Activated CD4-positive, alpha-beta T cell treated with anti-CD3 and anti-CD28 coated beads for 24 hours (primary cell): ENCODE data around the gene DCDC2.
"Not testable (repeated sequence)": the region's sequence is repeated elsewhere in the genome, so short reads cannot be mapped to it uniquely, and the experiment has no call there.

Source experiments
- DNase-seq, 2 donors: peaks; one replicate each; pipeline ENCODE4 v3.0.0-alpha.2; 2020; ENCODE audit warnings: low read depth in 2 of 2

Gene DCDC2

DNA sequence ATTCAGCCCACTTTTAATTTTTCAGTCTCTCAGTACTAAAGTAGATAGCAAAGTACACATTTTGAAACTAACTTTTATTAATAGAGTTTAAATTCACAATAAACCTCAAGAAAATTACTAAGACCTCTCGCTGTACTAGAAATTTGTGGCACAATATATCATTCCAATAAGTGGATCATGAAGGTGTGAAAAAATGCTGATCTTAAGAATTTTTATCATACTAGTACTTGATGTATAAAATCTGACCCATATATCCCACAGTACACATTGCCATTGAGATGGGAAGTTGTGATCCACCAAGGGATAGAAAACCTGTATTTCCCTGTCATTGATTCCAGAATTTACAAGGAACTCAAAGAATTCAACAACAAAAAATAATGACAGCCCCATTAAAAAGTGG is 85.7 kb downstream of the DCDC2 start:
- no peak for DNase-seq

DNA sequence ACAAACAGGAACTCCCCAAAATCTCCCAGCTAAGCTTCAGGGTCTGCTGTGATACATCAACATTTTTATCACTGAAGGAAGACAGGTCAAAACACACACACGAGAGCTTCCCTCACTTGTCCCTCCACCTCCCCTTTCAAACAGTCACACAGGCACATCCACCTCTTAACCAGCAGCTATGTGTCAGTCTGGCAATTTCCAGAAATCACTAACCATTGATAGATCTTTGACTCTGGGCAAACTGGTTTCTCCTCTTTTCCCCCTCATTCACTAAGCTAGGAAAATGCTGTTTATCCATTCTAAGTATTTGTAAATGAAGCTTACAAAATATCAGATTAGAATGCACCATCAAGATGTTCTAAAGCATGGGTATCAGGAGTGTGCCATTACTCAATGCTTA is 87.8 kb downstream of the DCDC2 start:
- no peak for DNase-seq

DNA sequence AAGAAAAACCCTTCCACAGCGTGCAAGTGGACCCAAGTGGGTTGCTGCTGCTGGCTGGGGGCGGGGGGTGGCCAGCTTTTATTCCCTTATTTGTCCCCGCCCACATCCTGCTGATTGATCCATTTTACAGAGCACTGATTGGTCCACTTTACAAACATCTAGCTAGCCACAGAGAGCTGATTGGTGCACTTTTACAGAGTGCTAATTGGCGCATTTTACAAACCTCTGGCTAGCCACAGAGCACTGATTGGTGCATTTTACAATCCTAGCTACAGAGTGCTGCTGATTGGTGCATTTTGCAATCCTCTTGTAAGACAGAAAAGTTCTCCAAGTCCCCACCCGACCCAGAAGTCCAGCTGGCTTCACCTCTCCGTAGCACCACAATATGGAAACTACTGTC is 99.6 kb downstream of the DCDC2 start:
- not testable (repeated sequence) for DNase-seq

DNA sequence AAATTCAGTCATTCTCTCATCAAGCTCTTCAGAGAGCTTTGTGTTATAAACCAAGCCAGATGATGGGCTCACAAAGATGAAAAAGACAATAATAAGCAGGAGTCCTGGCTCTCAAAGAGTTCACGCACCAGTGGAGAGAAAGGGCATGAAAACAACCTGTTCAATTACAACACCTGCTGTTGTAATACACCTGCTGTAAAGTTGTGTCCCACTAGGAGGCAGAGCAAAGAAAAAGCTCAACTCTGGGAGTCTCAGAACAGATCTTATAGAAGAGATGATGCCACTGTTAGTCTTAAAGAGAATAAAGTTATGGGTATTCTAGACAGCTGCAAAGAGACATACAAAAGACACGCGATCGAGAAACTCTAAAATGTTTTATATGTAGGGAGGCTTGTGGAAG is 100.6 kb downstream of the DCDC2 start:
- no peak for DNase-seq

DNA sequence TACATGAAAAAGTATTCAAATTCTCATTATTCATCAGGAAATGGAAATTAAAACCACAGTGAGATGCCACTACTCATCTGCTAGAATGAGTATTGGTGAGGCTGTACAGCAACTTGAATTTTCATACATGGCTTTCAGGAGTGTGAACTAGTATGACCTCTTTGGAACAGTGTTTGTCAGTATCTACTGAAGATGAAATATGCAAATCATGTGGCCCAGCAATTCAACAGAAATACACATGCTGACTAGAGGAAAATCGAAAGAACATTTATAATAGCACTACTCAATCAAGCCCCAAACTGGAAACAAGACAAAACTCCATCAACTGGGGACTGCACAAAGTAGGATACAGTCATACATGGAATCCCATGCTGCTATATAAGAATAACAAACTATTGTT is 102.2 kb downstream of the DCDC2 start:
- DNase-seq: no peak

DNA sequence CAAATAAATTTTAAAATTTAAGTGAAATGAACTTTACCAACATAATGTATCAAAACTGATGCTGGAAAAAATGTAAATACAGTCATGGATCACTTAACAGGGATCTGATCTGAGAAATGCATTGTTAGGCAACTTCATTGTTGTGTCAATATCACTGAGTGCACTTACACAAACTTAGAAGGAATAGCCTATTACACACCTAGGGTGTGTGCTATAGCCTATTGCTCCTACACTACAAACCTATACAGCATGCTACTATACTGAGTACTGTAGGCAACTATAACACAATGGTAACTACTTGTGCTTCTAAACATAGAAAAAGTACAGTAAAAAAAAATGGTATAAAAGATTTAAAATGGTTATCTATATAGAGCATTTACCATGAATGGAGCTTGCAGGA is 104.5 kb downstream of the DCDC2 start:
- DNase-seq: no peak

DNA sequence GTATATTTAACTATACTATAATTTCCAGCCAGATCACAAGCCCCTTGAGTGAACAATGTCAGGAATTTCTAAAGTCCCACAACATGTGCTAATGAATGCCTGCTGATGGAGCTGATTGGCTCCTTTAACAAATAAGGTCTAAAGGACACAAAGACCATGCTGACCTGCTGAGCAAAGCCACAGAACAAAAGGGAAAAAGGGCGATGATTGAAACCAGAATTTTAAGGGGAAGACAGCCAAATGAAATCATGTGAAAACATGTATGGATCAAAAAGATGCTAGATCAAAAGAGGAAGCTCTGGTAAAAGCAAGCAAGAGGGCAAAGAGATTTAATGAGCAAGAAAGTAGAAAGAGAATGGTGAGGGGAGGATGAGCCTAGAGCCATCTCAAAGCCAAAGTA is 105.6 kb downstream of the DCDC2 start:
- no peak for DNase-seq

DNA sequence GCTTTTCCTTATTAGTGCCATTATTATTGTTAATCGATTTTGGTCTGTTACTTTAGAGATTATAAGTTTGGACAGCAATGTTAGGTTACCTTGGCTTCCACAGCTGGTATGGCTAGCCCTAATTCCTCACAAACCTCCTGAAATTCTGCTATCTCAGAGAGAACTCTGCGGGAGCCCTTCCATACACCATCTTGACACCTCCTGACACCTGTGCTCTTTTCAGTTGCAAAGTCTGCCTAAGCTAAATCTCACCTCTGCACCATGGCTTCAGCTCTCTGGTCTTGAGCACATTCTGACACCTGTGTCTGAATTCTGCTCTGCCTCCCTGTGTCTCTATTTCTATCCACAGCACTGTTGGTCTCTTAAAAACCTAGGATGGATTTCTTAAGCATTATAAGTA is 106.5 kb downstream of the DCDC2 start:
- no peak for DNase-seq

DNA sequence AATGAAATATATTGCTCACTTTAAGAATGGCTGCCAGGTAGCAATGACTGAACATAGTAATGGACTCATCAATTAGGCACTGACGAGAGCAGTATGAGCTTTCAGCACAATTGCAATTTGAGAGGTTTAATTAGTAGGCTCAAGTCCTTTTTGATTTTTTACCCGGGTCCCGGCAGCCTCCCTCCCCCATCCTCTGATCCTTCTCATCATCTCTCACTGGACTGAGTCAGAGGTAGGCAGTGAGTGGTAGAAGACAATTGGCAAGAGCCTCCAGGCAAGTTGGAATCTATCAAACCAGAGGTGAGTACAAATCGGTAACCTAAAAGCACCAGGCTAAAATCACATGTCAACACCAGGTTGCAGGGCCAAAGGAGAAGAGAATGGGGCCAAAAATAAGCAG is 107.9 kb downstream of the DCDC2 start:
- DNase-seq: no peak

DNA sequence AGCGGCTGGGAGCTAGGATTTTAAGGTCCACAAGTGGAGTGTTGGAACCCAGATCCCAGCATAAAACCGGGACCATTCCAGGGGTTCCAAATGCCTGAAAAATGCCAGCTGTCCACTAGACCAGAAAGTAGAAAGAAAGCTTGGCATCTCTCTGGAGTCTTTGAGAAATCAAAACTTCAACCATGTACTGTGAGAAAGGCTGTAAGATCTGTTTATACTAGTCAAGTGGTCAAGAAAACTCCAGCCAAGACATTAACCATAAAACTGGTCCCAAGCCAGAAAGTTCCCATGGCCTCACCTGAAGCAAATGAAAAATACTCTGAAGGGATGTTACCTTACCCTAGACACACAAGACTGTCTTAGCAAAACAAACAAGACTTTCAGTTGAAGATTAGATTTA is 112.6 kb downstream of the DCDC2 start:
- DNase-seq: no peak

DNA sequence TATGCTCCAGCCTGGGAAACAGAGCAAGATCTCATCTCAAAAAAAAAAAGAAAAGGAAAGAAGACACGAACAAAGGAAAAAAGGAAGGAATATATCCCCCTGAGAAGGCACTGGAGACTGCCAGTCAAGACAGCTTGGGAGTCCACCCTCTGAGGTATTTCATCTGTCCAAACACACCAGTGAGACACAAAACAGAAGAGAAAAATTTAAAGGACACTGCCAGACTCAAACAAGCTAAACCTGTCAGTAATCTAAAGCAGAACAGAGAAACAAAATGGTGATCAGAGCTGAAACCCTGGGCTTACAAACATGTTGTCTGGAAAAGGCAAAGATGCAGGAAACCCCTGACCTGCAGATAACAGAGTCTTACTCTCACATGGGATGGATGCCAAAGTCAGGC is 114.9 kb downstream of the DCDC2 start:
- DNase-seq: no peak

DNA sequence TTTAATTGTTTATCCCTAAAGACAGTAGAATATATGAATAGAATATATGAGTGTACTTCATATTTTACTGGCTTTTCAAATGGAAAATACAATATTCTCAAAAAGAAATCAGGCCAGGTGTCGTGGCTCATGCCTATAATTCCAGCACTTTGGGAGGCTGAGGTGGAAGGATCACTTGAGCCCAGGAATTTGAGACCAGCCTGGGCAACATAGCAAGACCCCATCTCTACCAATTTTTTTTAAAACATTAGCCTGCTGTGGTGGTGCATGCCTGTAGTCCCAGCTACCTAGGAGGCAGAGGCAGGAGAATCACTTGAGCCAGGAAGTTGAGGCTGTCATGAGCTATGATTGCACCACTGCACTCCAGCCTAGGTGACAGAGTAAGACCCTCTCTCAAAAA is 116.1 kb downstream of the DCDC2 start:
- not testable (repeated sequence) for DNase-seq

DNA sequence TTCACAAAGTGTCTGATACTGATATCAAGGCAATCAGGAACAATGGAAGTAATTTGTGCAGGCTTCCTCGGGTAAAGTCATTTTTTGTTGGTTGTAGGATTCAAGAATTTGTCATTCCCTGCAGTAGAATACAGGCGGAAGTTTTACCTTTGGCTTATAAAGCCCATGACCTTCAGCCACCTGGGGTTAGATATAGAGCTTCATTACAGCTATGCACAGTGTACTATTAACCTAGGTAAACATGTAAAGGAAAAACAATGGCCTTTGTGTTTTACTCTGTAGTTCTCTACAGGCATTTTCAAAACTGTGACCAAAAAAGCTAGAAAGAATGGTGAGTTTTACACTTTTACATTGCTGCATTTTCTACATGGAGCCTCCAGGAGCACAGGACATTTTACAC is 116.9 kb downstream of the DCDC2 start:
- no peak for DNase-seq

DNA sequence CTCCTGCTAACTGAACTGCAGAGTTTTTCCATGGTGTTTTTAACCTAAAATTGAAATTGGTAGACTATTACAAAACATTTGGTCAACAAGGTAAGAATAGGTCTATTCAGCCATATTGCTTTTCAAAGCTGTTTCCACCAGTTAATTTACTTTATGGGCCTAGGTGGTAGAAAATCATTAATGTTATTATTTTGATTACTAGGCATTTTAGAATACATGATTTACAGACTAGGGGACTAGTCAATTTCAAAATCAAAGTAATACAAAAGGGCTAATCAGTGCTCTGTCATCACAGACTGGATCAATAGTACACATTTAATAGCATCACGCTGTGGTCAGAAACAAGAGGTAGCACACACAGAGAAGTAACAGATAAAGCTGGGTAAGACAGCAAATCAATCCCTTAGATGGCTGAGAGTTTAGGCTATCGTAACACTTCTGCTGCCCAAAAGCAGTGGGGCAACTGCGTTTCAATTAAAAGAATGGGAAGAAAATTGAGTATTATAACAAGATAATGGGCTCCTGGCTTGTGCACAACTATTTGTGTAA is 117.4 kb downstream of the DCDC2 start:
- no peak for DNase-seq

DNA sequence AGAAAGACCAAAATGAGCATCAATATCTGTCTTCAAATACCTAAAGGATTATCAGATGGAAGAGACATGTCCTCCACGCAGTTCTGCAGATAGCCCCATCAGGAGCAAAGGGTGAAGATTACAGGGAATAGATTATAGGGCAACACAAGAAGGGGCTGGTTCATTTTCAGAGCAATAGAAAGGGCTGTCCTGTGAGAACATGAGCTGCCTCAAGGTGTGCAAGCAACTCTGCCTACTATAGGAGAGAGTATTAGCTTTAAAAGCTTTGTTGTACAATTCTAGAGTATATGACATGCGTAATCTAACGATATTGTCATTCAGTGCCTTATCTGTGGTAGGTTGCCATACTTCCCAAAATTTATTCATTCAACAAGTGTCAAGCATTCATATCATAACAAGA is 119.2 kb downstream of the DCDC2 start:
- DNase-seq: no peak

DNA sequence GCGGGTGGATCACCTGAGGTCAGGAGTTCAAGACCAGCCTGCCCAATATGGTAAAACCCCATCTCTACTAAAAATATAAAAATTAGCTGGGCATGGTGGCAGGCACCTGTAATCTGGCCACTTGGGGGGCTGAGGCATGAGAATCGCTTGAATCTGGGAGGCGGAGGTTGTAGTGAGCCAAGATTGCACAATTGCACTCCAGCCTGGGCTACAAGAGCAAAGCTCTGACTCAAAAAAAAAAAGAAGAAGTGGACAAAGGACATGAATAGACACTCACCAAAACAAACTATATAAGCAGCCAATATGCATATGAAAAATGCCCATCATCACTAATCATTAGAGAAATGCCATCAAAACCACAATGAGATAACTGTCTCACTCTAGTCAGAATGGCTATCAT is 121.1 kb downstream of the DCDC2 start:
- not testable (repeated sequence) for DNase-seq

DNA sequence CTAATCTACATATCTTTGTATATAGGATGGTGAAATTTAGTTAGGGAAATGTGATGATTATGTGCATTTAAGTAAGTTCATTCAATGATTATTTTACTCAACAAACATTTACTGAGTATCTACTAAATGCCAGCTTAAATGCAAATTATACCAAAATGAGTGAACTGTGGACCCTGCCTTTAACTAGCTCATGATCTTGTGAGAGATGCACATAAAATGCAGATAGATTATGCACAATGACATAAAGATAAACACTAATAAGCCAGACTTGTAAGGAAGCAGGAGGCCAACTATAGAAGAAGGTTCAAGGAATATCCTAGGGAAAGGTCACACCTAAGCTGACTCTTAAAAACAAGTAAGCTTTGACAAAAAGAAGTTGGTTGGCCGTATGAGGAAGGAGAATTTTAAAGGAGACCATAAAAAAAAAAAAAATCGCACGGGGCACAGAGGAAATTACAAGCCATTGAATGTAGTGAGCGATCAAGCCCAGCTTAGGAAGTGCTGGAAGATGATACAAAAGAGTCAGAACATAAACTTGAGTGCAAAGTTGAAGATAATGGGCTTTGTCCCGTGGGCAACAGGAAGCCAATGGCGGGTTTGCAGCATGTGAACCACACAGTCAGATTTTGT is 123.9 kb downstream of the DCDC2 start:
- no peak for DNase-seq

DNA sequence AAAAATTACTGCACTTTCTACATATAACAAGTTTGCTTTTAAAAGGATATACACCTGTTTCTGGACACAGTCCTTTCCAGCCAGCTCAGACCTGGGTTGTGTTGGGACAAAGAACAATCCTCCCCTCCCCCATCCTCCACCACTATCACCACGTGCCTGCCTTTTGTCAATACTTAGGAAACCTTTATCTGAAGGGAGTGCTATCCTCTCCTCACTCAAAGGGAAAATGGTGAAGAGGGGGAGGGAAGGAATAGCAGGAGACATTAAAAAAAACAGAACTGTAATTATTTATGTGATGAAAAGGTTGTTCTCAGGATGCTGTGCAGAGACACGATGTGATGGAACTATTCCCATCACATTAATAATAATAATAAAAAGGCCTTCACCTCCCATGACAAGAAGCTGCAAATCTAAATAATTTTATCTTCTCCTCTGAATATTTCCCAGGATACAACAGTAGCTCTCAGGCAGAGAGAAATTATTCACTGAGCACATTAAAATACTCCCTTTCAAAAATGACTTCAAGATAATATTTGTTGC is 126.4 kb downstream of the DCDC2 start:
- no peak for DNase-seq

DNA sequence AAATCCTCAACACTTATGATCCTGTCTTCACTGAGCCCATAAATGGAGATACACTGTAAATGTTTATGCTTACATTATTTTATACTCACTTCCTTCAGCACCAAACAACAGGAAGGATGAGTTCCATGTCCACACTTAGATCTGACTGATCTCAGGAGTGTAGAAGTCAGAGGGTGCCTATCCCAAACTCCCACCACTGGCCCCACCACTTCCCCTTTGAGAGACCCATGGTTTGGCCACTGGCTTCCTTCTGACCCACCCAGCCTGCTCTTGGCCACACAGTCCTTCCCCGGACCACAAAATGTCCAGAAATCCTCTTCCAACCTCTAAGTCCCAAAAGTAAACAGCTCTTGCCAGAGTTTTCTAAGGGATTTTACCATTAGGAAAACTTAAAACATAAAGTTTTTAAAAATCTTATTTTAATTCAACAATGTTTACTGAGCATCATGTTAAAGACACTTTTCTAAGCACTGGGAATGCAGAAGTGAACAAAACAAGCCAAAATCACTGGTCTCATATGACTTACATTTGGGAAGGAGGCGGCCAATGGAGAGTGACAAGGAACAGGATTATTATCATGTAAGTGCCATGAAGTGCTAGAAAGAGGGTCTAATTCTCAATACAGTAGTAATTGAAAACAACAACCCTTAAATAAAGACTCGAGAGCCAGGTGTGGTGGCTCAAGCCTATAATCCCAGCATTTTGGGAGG is 128.0 kb downstream of the DCDC2 start:
- DNase-seq: no peak

DNA sequence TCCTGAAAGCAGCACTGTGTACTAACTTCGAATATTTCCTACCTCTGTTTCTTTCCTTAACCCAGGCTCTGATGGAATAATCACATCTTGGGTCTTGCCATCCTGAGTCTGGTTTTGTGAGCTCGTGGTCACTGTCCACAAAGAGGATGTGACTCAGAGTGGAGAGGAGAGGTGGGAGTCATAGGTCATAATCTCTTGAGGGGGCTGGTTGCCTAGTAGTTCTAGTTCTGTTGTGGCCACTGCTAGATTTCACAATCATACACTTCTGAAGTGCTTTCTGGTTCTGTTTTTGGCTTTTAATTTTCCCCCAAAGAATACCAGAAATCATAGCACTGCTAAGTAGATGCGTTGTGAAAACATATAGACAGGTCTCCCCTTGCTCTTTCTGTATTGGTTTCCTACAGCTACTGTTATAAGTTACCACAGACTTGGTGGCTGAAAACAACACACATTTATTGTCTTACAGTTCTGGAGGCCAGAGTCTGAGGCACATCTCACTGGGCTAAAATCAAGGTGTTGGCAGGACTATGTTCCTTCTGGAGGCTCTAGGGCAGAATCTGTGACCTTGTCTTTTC is 129.1 kb downstream of the DCDC2 start:
- no peak for DNase-seq

DNA sequence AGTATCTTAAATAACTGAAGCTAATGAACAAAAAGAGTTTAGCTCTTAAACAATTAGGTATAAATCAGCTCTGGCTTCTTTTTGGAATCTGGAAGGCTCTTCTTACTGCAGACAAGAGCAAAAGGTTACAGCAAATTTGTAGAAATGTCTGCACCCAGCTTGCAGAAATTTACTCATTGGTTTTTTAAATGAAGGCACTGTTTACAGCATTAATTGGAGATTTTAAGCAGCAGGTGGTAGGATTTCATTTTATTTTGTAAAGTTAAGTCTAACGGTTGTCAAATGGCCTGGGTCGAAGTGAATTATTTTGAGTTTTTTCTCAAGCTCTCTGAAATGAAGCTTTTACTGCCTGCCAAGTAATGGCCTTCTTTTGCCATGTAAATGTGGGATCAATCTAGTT is 129.7 kb downstream of the DCDC2 start:
- no peak for DNase-seq

DNA sequence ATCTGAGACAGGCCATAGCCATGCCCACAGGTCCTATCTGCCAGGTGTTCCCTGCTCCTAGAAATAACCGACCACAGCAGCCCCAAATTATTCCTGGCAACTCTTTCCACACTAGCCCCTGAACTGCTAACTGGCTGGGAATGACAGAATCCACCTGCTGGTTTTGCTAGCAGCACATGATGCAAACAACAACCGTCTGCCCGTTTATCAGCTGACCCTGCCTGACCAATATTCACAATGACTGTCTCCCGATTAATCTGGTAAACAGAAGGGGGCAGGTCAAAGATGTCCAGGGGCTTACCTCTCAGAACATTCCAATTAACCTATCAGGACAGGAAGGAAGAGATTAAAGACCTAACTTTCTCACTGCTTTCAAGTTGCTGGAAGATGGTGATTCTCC is 130.3 kb downstream of the DCDC2 start:
- DNase-seq: no peak

DNA sequence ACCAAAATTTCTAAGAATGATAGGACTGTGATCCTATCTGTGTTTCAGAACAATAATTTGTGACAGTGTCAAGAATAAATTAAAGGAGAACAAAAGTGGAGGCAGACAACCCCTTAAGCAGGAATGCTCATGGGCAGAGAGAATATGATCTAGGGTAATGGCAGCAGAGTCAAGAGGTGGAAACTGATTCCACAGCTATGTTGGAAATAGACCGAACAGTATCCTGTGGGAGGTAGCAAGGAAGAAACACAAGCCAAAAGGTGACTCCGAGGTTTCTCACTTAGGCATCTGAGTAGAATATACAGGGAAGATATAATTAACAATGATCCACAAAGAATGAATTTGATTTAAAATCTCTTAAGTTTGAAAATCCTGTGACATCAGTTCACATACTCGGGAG is 131.3 kb downstream of the DCDC2 start:
- DNase-seq: no peak
